A549 (cell line): ENCODE results near the gene NSD1.

Experiments used
- HOXA7 ChIP-seq: fragments of 250-450 bp; sonication (Bioruptor Pico); IDR thresholded peaks from 2 replicates; pipeline ENCODE4 v1.5.0; 2020; ENCODE audit warnings: mild to moderate bottlenecking, moderate library complexity
- MAZ ChIP-seq: fragments of 150-350 bp; IDR thresholded peaks from 2 replicates; pipeline ENCODE4 v1.6.1; 2014; ENCODE audit warnings: antibody characterized with exemption, low read depth, low read length, borderline replicate concordance
- NFE2L2 ChIP-seq: fragments of 150-350 bp; conservative IDR thresholded peaks from 2 replicates; pipeline ENCODE4 v1.6.1; 2014; ENCODE audit warnings: low read length
- POLR2A ChIP-seq: IDR thresholded peaks from 2 replicates; pipeline ENCODE4 v1.6.1; 2012; ENCODE audit warnings: mild to moderate bottlenecking, low read length
- POLR2AphosphoS2 ChIP-seq: conservative IDR thresholded peaks from 2 replicates; pipeline ENCODE4 v1.6.1; 2012; ENCODE audit warnings: low read length, improper control_type of control experiment, inconsistent platforms
- RAD21 ChIP-seq, 2 experiments: fragments of >200 bp in 1 of 2; sonication (Bioruptor Twin) in 1 of 2; formaldehyde crosslinking in 1 of 2; IDR thresholded peaks in 1 of 2; conservative IDR thresholded peaks in 1 of 2; 2 replicates in 1 of 2; 3 replicates in 1 of 2; pipeline ENCODE4 v1.6.1; 2012 to 2018; ENCODE audit warnings: inconsistent platforms in 1 of 2
- RFX5 ChIP-seq: fragments of 450-650 bp; IDR thresholded peaks from 2 replicates; pipeline ENCODE4 v1.7.1; 2014; ENCODE audit warnings: antibody characterized with exemption, mild to moderate bottlenecking, moderate library complexity
- SREBF2 ChIP-seq: fragments of 450-650 bp; IDR thresholded peaks from 2 replicates; pipeline ENCODE4 v1.6.1; 2014; ENCODE audit warnings: mild to moderate bottlenecking, moderate library complexity
- TF ChIP-seq, protein P1 (sequence below): fragments of >200 bp; sonication (Bioruptor Twin); formaldehyde crosslinking; IDR thresholded peaks from 3 replicates; pipeline ENCODE4 v1.5.1; 2016
- TF ChIP-seq, protein P2 (sequence below): fragments of 200-600 bp; sonication (generic); IDR thresholded peaks from 2 replicates; pipeline ENCODE4 v1.6.1; 2016; ENCODE audit warnings: antibody characterized with exemption, mild to moderate bottlenecking, moderate library complexity

DNA sequence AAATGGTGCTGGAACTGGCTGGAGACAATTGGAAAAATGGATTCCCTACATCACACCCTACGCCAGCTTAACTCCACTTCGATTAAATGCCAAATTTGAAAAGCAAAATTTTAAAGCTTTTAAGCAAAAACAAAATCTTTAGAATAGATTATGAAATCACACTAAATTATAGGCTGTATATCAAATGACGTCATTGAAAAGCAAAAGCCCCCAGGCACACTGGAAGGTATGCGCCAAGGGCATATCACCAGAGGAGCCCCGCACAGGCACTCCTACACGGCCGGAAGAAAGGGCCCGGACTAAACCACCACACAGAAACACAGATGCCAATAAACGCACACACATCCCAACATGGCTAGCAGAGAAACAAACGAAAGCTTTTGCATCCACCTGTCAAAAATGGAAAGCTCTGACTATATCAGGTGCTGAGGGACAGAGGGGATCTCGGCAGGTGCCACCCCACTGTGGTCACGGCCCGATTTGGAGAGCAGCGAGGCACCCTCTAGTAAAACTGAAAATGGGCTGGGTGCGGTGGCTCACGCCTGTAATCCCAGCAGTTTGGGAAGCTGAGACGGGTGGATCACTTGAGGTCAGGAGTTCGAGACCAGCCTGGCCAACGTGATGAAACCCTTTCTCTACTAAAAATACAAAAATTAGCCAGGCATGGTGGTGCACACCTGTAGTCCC, 195.1 kb downstream of the NSD1 start:
- TF ChIP-seq, protein P1, sequence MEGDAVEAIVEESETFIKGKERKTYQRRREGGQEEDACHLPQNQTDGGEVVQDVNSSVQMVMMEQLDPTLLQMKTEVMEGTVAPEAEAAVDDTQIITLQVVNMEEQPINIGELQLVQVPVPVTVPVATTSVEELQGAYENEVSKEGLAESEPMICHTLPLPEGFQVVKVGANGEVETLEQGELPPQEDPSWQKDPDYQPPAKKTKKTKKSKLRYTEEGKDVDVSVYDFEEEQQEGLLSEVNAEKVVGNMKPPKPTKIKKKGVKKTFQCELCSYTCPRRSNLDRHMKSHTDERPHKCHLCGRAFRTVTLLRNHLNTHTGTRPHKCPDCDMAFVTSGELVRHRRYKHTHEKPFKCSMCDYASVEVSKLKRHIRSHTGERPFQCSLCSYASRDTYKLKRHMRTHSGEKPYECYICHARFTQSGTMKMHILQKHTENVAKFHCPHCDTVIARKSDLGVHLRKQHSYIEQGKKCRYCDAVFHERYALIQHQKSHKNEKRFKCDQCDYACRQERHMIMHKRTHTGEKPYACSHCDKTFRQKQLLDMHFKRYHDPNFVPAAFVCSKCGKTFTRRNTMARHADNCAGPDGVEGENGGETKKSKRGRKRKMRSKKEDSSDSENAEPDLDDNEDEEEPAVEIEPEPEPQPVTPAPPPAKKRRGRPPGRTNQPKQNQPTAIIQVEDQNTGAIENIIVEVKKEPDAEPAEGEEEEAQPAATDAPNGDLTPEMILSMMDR, result no peak
- no peak for TF ChIP-seq MAZ
- TF ChIP-seq RAD21 (conservative IDR thresholded peaks at IDR 0.05 in 1 of 2, IDR thresholded peaks at IDR 0.05 in 1 of 2), result no peak
- no peak for TF ChIP-seq HOXA7 (CRISPR knock-in tag)
- TF ChIP-seq RFX5, result no peak
- TF ChIP-seq NFE2L2, result no peak
- no peak for TF ChIP-seq SREBF2
- TF ChIP-seq POLR2AphosphoS2, result no peak
- TF ChIP-seq POLR2A, result no peak
- TF ChIP-seq, protein P2, sequence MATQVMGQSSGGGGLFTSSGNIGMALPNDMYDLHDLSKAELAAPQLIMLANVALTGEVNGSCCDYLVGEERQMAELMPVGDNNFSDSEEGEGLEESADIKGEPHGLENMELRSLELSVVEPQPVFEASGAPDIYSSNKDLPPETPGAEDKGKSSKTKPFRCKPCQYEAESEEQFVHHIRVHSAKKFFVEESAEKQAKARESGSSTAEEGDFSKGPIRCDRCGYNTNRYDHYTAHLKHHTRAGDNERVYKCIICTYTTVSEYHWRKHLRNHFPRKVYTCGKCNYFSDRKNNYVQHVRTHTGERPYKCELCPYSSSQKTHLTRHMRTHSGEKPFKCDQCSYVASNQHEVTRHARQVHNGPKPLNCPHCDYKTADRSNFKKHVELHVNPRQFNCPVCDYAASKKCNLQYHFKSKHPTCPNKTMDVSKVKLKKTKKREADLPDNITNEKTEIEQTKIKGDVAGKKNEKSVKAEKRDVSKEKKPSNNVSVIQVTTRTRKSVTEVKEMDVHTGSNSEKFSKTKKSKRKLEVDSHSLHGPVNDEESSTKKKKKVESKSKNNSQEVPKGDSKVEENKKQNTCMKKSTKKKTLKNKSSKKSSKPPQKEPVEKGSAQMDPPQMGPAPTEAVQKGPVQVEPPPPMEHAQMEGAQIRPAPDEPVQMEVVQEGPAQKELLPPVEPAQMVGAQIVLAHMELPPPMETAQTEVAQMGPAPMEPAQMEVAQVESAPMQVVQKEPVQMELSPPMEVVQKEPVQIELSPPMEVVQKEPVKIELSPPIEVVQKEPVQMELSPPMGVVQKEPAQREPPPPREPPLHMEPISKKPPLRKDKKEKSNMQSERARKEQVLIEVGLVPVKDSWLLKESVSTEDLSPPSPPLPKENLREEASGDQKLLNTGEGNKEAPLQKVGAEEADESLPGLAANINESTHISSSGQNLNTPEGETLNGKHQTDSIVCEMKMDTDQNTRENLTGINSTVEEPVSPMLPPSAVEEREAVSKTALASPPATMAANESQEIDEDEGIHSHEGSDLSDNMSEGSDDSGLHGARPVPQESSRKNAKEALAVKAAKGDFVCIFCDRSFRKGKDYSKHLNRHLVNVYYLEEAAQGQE, result no peak
